Natural killer cell treated with Interleukin-12 subunit alpha and Interleukin-12 subunit beta and Interleukin-15 and Interleukin-18, amount 100 ng/mL, for 72 hours (primary cell): ENCODE measurements around the gene GRM8. TPM values are rescaled to one million over a fixed set of nuclear protein-coding genes. Genes with fewer than 3 reads are reported as not detected.

Source experiments
- ATAC-seq, 2 donors: fragments of 150-1000 bp; cut with Tn5 transposase in 1 of 2; sonication (Bioruptor Pico), chemical (Tn5 transposase) in 1 of 2; 2 replicates each; pipeline ENCODE4 v1.10.0; 2021
- DNase-seq: peaks from one replicate; pipeline ENCODE4 v3.0.0; 2022; ENCODE audit warnings: low spot score
- H3K27ac Mint-ChIP-seq, 2 donors: 1 replicate in 1 of 2; 2 replicates in 1 of 2; pipeline ENCODE4 v1.8.0; 2022; ENCODE audit warnings: mixed read lengths in 2 of 2, mild to moderate bottlenecking in 1 of 2, moderate library complexity in 1 of 2
- H3K27me3 Mint-ChIP-seq, 2 donors: 1 replicate in 1 of 2; 2 replicates in 1 of 2; pipeline ENCODE4 v1.8.0; 2022; ENCODE audit warnings: mixed read lengths in 2 of 2
- H3K36me3 Mint-ChIP-seq: one replicate; pipeline ENCODE4 v1.8.0; 2022; ENCODE audit warnings: mixed read lengths
- H3K4me1 Mint-ChIP-seq, 2 donors: 1 replicate in 1 of 2; 2 replicates in 1 of 2; pipeline ENCODE4 v1.8.0; 2022; ENCODE audit warnings: low read depth in 2 of 2, mixed read lengths in 2 of 2, mild to moderate bottlenecking in 1 of 2
- H3K4me3 Mint-ChIP-seq: one replicate; pipeline ENCODE4 v1.8.0; 2022; ENCODE audit warnings: mixed read lengths
- H3K9me3 Mint-ChIP-seq: 2 replicates; pipeline ENCODE4 v1.8.0; 2022; ENCODE audit warnings: mixed read lengths
- total RNA-seq, 2 donors: library from RNA; stranded (reverse); gene quantifications; one replicate each; pipeline ENCODE4 v1.2.3, GENCODE V29; 2022

The GRM8 gene
- total RNA-seq, 2 donors from 2014 or later: not detected

- no peak overlapping the region for H3K27ac Mint-ChIP-seq
- no peaks in the 10 kb centered on the region for H3K27me3 Mint-ChIP-seq
- no peak for DNase-seq
- peaks cover 17% of the 10 kb centered on the region for H3K9me3 Mint-ChIP-seq
- H3K4me1 Mint-ChIP-seq: no peaks in the 10 kb centered on the region
- no peak overlapping the region for H3K4me3 Mint-ChIP-seq
- ATAC-seq: no peak
- H3K36me3 Mint-ChIP-seq: no peaks in the 10 kb centered on the region
Observed at GRCh38 chr7:126574276-126575250, 678.2 kb downstream of the GRM8 start.

GRCh38 chr7:126570845-126571244, 681.9 kb downstream of the GRM8 start:
- peaks cover 6% of the 10 kb centered on the region for H3K9me3 Mint-ChIP-seq
- H3K27ac Mint-ChIP-seq: no peak overlapping the region
- H3K4me3 Mint-ChIP-seq: no peak overlapping the region

GRCh38 chr7:126569402-126569801, 683.3 kb downstream of the GRM8 start:
- no peaks in the 10 kb centered on the region for H3K36me3 Mint-ChIP-seq
- no peak overlapping the region for H3K4me3 Mint-ChIP-seq
- no peaks in the 10 kb centered on the region for H3K4me1 Mint-ChIP-seq
- ATAC-seq (no peak), DNase-seq (no peak)
- no peaks in the 10 kb centered on the region for H3K27me3 Mint-ChIP-seq
- H3K27ac Mint-ChIP-seq: no peak overlapping the region
- peaks cover 8% of the 10 kb centered on the region for H3K9me3 Mint-ChIP-seq

More at GRCh38 chr7:126570845-126571244, 681.9 kb downstream of the GRM8 start:
- no peak for DNase-seq
- no peak for ATAC-seq
- H3K27me3 Mint-ChIP-seq: no peaks in the 10 kb centered on the region
- no peaks in the 10 kb centered on the region for H3K36me3 Mint-ChIP-seq
- no peaks in the 10 kb centered on the region for H3K4me1 Mint-ChIP-seq

GRCh38 chr7:126557271-126557670, 695.5 kb downstream of the GRM8 start:
- H3K4me3 Mint-ChIP-seq: no peak overlapping the region
- no peaks in the 10 kb centered on the region for H3K36me3 Mint-ChIP-seq
- no peaks in the 10 kb centered on the region for H3K4me1 Mint-ChIP-seq
- no peak for DNase-seq
- no peak overlapping the region for H3K27ac Mint-ChIP-seq
- ATAC-seq: no peak
- no peaks in the 10 kb centered on the region for H3K27me3 Mint-ChIP-seq
- H3K9me3 Mint-ChIP-seq: peaks cover 4% of the 10 kb centered on the region

- H3K4me1 Mint-ChIP-seq: no peaks in the 10 kb centered on the region
- DNase-seq (no peak), ATAC-seq (no peak)
- H3K27ac Mint-ChIP-seq: no peak overlapping the region
- no peak overlapping the region for H3K4me3 Mint-ChIP-seq
- H3K27me3 Mint-ChIP-seq: no peaks in the 10 kb centered on the region
- H3K36me3 Mint-ChIP-seq: no peaks in the 10 kb centered on the region
- H3K9me3 Mint-ChIP-seq: peaks cover 15% of the 10 kb centered on the region
Observed at GRCh38 chr7:126541406-126541805, 711.3 kb downstream of the GRM8 start.

GRCh38 chr7:126535176-126535575, 717.6 kb downstream of the GRM8 start:
- Mint-ChIP-seq H3K4me3 (no peak overlapping the region), H3K4me1 (no peaks in the 10 kb centered on the region)

GRCh38 chr7:126533715-126534114, 719.0 kb downstream of the GRM8 start:
- H3K4me1 Mint-ChIP-seq: no peaks in the 10 kb centered on the region

More at GRCh38 chr7:126535176-126535575, 717.6 kb downstream of the GRM8 start:
- no peaks in the 10 kb centered on the region for H3K27me3 Mint-ChIP-seq
- H3K36me3 Mint-ChIP-seq: no peaks in the 10 kb centered on the region
- no peak for ATAC-seq
- peaks cover 8% of the 10 kb centered on the region for H3K9me3 Mint-ChIP-seq
- no peak for DNase-seq
- no peak overlapping the region for H3K27ac Mint-ChIP-seq

GRCh38 chr7:126529833-126530232, 722.9 kb downstream of the GRM8 start:
- Mint-ChIP-seq H3K27me3 (no peaks in the 10 kb centered on the region), H3K36me3 (no peaks in the 10 kb centered on the region), H3K4me1 (no peaks in the 10 kb centered on the region), H3K4me3 (no peak overlapping the region), H3K27ac (no peak overlapping the region), H3K9me3 (peaks cover 13% of the 10 kb centered on the region)
- DNase-seq: no peak
- no peak for ATAC-seq

More at GRCh38 chr7:126533715-126534114, 719.0 kb downstream of the GRM8 start:
- Mint-ChIP-seq H3K27me3 (no peaks in the 10 kb centered on the region), H3K36me3 (no peaks in the 10 kb centered on the region), H3K4me3 (no peak overlapping the region), H3K9me3 (peaks cover 8% of the 10 kb centered on the region), H3K27ac (no peak overlapping the region)
- no peak for ATAC-seq
- no peak for DNase-seq

- no peak overlapping the region for H3K27ac Mint-ChIP-seq
- H3K9me3 Mint-ChIP-seq: peaks cover 12% of the 10 kb centered on the region
- no peak overlapping the region for H3K4me3 Mint-ChIP-seq
Observed at GRCh38 chr7:126529254-126529653, 723.5 kb downstream of the GRM8 start.

GRCh38 chr7:126525906-126526305, 726.8 kb downstream of the GRM8 start:
- Mint-ChIP-seq H3K4me1 (no peaks in the 10 kb centered on the region), H3K27me3 (no peaks in the 10 kb centered on the region), H3K4me3 (no peak overlapping the region), H3K36me3 (no peaks in the 10 kb centered on the region), H3K27ac (no peak overlapping the region), H3K9me3 (peaks cover 16% of the 10 kb centered on the region)
- ATAC-seq (no peak), DNase-seq (no peak)

More at GRCh38 chr7:126529254-126529653, 723.5 kb downstream of the GRM8 start:
- ATAC-seq (no peak), DNase-seq (no peak)
- H3K4me1 Mint-ChIP-seq: no peaks in the 10 kb centered on the region
- H3K27me3 Mint-ChIP-seq: no peaks in the 10 kb centered on the region
- no peaks in the 10 kb centered on the region for H3K36me3 Mint-ChIP-seq

GRCh38 chr7:126524967-126525366, 727.8 kb downstream of the GRM8 start:
- Mint-ChIP-seq H3K27me3 (no peaks in the 10 kb centered on the region), H3K9me3 (peaks cover 20% of the 10 kb centered on the region), H3K27ac (no peak overlapping the region), H3K36me3 (no peaks in the 10 kb centered on the region), H3K4me1 (no peaks in the 10 kb centered on the region), H3K4me3 (no peak overlapping the region)
- no peak for DNase-seq
- ATAC-seq: no peak

- H3K27ac Mint-ChIP-seq: no peak overlapping the region
- H3K9me3 Mint-ChIP-seq: peaks cover 3% of the 10 kb centered on the region
- no peak overlapping the region for H3K4me3 Mint-ChIP-seq
- no peaks in the 10 kb centered on the region for H3K4me1 Mint-ChIP-seq
- no peak for DNase-seq
- no peak for ATAC-seq
- no peaks in the 10 kb centered on the region for H3K36me3 Mint-ChIP-seq
- no peaks in the 10 kb centered on the region for H3K27me3 Mint-ChIP-seq
Observed at GRCh38 chr7:126511046-126511445, 741.7 kb downstream of the GRM8 start.

- H3K4me1 Mint-ChIP-seq: no peaks in the 10 kb centered on the region
- H3K9me3 Mint-ChIP-seq: peaks cover 15% of the 10 kb centered on the region
- DNase-seq (no peak), ATAC-seq (no peak)
- H3K27me3 Mint-ChIP-seq: no peaks in the 10 kb centered on the region
- H3K36me3 Mint-ChIP-seq: no peaks in the 10 kb centered on the region
- H3K27ac Mint-ChIP-seq: no peak overlapping the region
- no peak overlapping the region for H3K4me3 Mint-ChIP-seq
Observed at GRCh38 chr7:126501617-126502016, 751.1 kb downstream of the GRM8 start.

- Mint-ChIP-seq H3K36me3 (no peaks in the 10 kb centered on the region), H3K9me3 (peaks cover 17% of the 10 kb centered on the region), H3K27me3 (no peaks in the 10 kb centered on the region), H3K27ac (no peak overlapping the region), H3K4me3 (no peak overlapping the region), H3K4me1 (no peaks in the 10 kb centered on the region)
- DNase-seq (no peak), ATAC-seq (no peak)
Observed at GRCh38 chr7:126499481-126499880, 753.3 kb downstream of the GRM8 start.
